Stimulated activated CD4-positive, alpha-beta T cell treated with anti-CD3 and anti-CD28 coated beads, Interleukin-15, amount 100 ng/mL, for 1 hour (primary cell): ENCODE measurements around the gene AGAP6.
A peak's percentile ranks its signal among the peaks of the same experiment; 100 is the strongest.
"Not testable (repeated sequence)": the region's sequence is repeated elsewhere in the genome, so short reads cannot be mapped to it uniquely, and the experiment has no call there.

Experiments used
- DNase-seq, 2 donors: peaks; one replicate each; pipeline ENCODE4 v3.0.0-alpha.2; 2020; ENCODE audit warnings: low read depth in 1 of 2, low spot score in 1 of 2

Gene AGAP6

GRCh38 chr10:49988376-49988775 lies at the start of gene AGAP6:
Gene AGAP6, plus strand, starts transcription at chr10:49988406. Its CDS starts 310 bp downstream, at chr10:49988716.
- not testable (repeated sequence) for DNase-seq

GRCh38 chr10:49941447-49942338 lies 46.5 kb upstream of the AGAP6 start, which contains the start of the genes PARG and TIMM23B:
Gene PARG, minus strand, starts transcription at chr10:49942027. Its CDS starts 302 bp downstream, at chr10:49941725.
Gene TIMM23B, plus strand, starts transcription at chr10:49942053. Its CDS starts 142 bp downstream, at chr10:49942195.
- peak; percentile 65 to 66 for DNase-seq

DNA sequence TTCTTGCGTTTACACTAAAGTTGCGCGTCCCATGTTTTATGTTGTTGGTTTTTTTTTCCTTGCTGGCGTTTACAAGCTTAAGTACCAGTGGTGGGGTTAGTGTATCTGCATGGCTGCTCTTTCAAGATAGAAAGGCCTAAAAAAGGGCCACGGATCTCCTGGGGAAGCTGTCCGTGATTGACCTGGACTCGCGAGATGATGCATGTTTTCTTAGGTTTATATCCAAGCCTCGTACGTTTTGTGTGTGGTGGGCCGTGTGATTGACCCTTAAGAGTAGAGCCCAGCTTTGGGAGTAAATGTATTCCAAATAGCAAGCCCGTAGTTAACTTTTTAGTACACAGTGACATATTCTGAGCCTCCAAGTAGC lies 45.9 kb upstream of the AGAP6 start:
- DNase-seq = not testable (repeated sequence)

DNA sequence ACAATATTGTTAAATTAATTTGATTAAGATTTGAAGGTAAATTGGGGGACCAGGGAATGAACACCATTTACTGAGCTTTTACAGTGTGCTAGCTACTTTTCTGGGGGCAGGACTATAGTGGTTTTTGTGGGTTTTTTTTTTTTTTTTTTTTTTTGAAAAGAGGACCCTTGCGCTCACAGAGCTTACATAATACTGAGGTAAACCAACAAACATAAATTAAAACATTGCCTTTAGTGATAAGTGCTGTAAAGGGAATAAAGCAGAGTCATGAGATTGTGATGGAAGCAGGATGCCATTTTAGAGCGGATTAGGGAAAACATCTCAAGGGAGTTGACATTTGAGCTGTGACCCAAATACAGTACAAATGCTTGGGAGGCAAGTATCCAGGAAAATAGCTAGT lies 44.6 kb upstream of the AGAP6 start:
- not testable (repeated sequence) for DNase-seq

DNA sequence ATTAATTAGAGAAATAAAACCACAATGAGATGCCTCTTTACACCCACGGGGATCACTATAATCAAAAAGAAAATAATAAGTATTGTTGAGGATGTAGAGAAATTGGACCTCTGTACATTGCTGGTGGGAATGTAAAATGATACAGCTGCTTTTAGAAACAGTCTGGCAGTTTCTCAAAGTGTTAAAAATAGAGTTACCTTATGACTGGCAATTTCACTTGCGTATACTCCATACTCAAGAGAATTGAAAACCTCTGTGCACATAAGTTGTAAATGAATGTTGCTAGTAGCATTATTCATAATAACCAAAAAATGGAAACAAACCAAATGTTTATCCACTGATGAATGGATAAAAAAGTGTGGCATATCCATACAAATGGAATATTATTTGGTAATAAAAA lies 40.1 kb upstream of the AGAP6 start:
- DNase-seq = not testable (repeated sequence)

- not testable (repeated sequence) for DNase-seq
Measured at GRCh38 chr10:49948737-49949136, 39.5 kb upstream of the AGAP6 start.

DNA sequence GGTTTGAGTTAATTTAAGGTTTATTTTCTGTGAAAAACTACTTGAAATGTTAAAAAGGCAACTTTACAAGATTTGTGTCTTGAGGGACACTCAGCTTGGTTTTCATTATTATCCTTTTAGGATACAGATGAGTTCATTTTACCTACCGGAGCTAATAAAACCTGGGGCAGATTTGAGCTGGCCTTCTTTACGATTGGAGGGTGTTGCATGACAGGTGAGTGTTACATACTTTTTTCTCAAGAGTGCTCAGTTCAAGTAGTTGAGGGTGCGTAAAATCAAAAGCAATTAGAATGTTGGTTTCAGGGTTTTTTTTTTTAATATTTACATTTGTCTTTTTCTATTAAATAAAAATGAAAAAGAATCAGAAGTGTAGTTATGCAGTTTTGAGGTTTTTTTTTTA lies 36.2 kb upstream of the AGAP6 start:
- DNase-seq = not testable (repeated sequence)

DNA sequence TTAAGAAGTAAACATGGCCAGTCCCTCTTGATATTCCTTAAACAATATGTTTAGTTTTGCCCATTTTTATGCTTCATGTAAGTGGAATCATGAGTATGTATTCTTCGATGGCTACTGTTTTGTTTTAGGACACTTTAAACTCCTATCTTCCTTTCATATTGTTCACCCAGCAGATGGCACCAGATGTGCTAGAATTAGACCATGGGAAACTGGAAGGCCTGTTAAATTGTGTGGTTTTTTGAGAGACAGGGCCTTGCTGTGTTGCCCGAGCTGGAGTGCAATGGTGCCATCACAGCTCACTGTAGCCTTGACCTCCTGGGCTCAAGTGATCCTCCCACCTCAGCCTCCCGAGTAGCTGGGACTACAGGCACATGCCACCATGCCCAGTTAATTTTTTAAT lies 35.1 kb upstream of the AGAP6 start:
- not testable (repeated sequence) for DNase-seq

DNA sequence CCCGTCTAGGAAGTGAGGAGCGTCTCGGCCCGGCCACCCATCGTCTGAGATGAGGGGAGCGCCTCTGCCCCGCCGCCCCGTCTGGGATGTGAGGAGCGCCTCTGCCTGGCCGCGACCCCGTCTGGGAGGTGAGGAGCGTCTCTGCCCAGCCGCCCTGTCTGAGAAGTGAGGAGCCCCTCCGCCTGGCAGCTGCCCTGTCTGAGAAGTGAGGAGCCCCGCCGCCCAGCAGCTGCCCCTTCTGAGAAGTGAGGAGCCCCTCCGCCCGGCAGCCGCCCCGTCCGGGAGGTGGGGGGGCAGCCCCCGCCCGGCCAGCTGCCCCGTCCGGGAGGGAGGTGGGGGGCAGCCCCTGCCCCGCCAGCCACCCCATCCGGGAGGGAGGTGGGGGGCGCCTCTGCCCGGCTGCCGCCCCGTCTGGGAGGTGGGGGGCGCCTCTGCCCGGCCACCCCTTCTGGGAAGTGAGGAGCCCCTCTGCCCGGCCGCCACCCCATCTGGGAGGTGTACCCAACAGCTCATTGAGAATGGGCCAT lies 17.8 kb upstream of the AGAP6 start:
- DNase-seq = not testable (repeated sequence)

GRCh38 chr10:49971466-49971865 lies 16.7 kb upstream of the AGAP6 start:
- not testable (repeated sequence) for DNase-seq

GRCh38 chr10:49972094-49972493 lies 16.1 kb upstream of the AGAP6 start:
- DNase-seq = not testable (repeated sequence)

DNA sequence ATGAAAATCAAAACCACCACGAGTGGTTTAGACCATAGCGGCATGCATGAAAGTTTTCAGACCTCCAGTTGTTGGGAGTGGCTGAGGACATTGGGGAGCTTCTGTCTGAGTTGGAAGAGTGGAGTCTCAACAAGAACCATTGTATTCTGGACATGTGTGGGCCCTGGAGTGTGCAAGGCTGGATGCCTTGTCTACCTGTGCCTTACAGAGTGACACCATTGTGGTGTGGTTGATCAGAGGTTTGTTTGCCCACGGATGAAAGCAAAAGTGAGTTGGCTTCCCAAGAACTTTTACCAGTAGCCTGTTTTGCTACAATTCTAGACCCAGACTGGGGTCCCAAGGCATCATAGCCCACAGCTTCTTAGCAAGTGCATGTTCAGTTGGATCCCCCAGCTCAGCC lies 10.4 kb upstream of the AGAP6 start:
- not testable (repeated sequence) for DNase-seq

- not testable (repeated sequence) for DNase-seq
Measured at GRCh38 chr10:49987207-49987606, 999 bp upstream of the AGAP6 start.

DNA sequence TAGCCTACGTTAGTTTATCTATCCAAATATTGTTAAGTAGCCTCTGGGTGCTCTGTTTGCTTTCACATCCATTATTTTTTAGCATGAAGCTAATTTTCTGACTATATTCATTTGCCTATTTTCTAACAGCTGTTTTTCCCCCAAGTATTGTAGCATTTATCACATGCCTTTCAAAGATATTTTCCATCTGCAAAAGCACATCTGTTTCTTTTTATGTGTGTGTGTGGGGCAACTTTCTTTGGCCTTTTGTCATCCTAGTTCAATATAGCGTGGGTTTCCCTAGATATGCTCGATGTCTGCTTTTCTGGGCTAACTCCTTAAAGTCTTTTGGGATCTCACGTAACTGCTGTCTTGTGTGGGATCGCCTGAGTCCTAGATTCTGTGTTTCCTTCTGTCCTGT lies 7.1 kb downstream of the AGAP6 start:
- DNase-seq = not testable (repeated sequence)

- not testable (repeated sequence) for DNase-seq
Measured at GRCh38 chr10:50014024-50014423, 25.8 kb downstream of the AGAP6 start.

DNA sequence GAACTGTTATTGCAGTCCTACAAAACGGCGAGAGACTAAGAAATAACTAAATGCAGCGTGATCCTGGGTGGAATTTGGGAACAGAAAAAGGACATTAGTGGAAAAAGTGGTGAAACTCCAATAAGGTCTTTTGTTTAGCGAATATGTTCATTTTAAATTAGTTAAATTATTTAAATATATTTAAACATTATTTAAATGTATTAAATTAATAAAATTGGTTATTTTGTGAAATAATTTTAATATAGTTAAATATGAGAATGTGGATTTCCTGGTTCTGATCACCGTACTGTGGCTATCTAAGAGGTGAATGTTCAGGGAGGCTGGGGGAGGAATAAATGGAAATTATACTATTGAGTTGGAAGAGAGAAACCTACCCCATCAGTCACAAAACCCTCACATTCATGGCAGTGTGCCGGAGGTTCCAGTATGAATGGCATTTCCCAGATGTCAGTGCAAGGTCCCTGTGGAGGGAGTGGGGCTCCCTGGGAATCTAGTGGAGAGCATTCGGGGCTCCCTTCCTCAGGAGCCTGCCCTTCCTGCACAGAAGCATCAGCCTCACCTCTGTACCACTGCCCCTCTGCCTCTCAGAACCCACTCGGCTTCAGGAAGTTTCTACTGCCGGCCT lies 27.5 kb downstream of the AGAP6 start:
- DNase-seq = not testable (repeated sequence)

DNA sequence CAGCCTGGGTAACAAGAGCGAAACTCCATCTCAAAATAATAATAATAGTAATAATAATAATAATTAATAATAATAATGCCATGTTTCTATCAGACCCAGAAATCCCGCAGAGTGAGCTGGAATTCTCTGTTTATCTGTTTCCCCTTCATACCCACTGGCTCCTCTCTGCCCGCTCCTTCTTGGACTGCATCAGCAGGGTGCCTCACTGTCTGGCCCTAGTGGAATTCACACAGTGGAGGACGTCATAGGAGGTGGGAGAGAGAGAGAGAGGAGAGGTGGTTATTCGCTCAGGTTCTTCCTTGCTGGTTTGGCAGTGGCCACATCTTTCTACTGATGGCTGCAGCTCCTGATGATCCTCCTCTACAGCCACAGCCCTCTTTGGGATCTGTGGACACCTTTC lies 28.7 kb downstream of the AGAP6 start:
- DNase-seq = not testable (repeated sequence)

DNA sequence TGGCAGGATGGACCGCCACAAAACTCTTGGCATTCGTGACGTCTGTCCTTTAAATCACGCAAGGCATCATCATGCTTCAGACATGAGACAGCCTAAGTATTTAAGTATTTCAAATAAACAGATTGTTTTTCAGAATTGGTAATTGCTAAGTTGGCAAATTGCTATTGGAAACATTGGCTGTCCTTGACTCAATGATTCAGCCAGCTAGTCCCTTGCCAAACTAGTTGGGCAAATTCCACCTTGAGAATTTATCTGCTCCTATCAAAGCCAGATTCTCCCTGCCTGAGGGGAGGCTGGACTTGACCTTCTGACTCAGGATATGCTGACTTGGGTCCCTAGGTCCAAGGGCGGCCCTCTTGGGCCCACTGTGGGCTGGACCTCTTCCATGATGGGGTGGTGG lies 29.4 kb downstream of the AGAP6 start:
- DNase-seq = not testable (repeated sequence)

GRCh38 chr10:50019279-50019678 lies 31.1 kb downstream of the AGAP6 start:
- DNase-seq = not testable (repeated sequence)

DNA sequence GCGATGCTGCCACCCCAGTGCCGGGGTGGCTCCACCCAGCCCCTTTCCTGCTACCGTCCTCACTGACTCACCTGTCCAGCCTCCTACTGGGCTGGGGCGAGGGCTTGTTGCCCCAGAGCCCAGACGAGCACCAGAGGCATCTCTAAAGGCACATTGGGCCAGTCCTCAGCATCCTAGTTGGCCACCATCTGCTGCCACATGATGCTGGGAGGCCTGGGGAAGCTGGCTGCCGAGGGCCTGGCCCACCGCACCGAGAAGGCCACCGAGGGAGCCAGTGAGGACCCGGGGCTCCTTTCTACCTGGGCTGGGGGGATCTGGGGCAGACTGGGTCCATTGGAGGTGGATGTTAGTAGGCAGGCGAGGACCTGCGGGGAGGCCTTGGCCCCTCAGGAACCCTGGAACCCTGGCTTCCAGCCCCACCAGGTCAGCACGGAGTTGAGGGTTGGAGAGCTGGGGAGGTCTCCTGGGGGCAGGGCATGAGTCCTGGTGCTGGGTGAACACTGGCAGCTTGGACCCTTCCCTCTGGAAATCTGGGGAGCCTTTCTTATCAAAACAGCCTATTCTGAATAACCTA lies 32.3 kb downstream of the AGAP6 start:
- not testable (repeated sequence) for DNase-seq

DNA sequence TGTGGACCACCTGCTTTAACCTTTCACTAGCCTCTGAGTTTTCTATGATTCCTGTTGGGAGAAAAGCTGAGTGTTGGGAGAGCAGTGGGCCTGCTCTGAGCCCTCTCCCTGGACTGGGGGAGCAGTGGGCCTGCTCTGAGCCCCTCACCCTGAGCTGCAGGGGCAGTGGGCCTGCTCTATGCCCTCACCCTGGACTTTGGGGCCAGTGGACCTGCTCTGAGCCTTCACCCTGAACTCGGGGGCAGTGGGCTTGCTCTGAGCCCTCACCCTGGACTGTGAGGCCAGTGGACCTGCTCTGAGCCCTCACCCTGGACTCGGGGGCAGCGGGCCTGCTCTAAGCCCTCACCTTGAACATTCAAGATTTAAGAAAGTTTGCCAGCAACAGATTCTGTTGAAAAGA lies 33.4 kb downstream of the AGAP6 start:
- no peak for DNase-seq
